Endodermal cell (in vitro differentiated cells): ENCODE results near the gene TLCD1. TPM values are rescaled to one million over a fixed set of nuclear protein-coding genes. Genes with fewer than 3 reads are reported as not detected.

ENCODE experiments used
- DNase-seq: peaks from one replicate; pipeline ENCODE4 v3.0.0-alpha.2; 2017
- H3K27ac ChIP-seq: 2 replicates; pipeline ENCODE4 v1.5.1; 2013; ENCODE audit warnings: mild to moderate bottlenecking, low read depth, low read length, moderate library complexity
- H3K27me3 ChIP-seq: 2 replicates; pipeline ENCODE4 v1.6.1; 2013; ENCODE audit warnings: mild to moderate bottlenecking, low read length, moderate library complexity; ENCODE audit not compliant: insufficient read depth, control insufficient read depth, poor library complexity, severe bottlenecking
- H3K36me3 ChIP-seq: 2 replicates; pipeline ENCODE4 v1.7.0; 2013; ENCODE audit warnings: mild to moderate bottlenecking, low read length, moderate library complexity; ENCODE audit not compliant: control insufficient read depth, insufficient read depth
- H3K4me1 ChIP-seq: one replicate; pipeline ENCODE4 v1.7.0; 2013; ENCODE audit warnings: low read length; ENCODE audit not compliant: control insufficient read depth, insufficient read depth
- H3K4me3 ChIP-seq: 2 replicates; pipeline ENCODE4 v1.5.1; 2013; ENCODE audit warnings: mild to moderate bottlenecking, low read length, moderate library complexity
- H3K9ac ChIP-seq: 2 replicates; pipeline ENCODE4 v1.6.1; 2013; ENCODE audit warnings: mild to moderate bottlenecking, low read length, moderate library complexity; ENCODE audit not compliant: poor library complexity, severe bottlenecking; ENCODE audit errors: extremely low read depth
- H3K9me3 ChIP-seq: 2 replicates; pipeline ENCODE4 v1.6.1; 2013; ENCODE audit warnings: mild to moderate bottlenecking, low read length, moderate library complexity; ENCODE audit not compliant: control insufficient read depth
- H3K27ac Mint-ChIP-seq: 2 replicates; pipeline ENCODE4 v1.8.0; 2020; ENCODE audit warnings: mixed read lengths
- H3K27me3 Mint-ChIP-seq: 2 replicates; pipeline ENCODE4 v1.8.0; 2021; ENCODE audit warnings: mild to moderate bottlenecking, mixed read lengths; ENCODE audit not compliant: insufficient read depth
- H3K36me3 Mint-ChIP-seq: 2 replicates; pipeline ENCODE4 v1.8.0; 2020; ENCODE audit warnings: low read depth, mixed read lengths
- H3K4me1 Mint-ChIP-seq: 2 replicates; pipeline ENCODE4 v1.8.0; 2020; ENCODE audit warnings: mixed read lengths
- H3K4me3 Mint-ChIP-seq: 2 replicates; pipeline ENCODE4 v1.8.0; 2020; ENCODE audit warnings: mild to moderate bottlenecking, moderate library complexity, mixed read lengths
- H3K9me3 Mint-ChIP-seq: 2 replicates; pipeline ENCODE4 v1.8.0; 2020; ENCODE audit warnings: mild to moderate bottlenecking, mixed read lengths
- CTCF ChIP-seq: fragments of 200-600 bp; sonication (generic); conservative IDR thresholded peaks from 2 replicates; pipeline ENCODE4 v1.5.0; 2021; ENCODE audit warnings: antibody characterized with exemption, mild to moderate bottlenecking
- WGBS, 2 experiments: methylation state at CpG; one replicate each; pipeline versions ENCODE4 v1.1.5 to v1.1.7; 2013; ENCODE audit warnings: missing lambda C conversion rate in 2 of 2, mixed read lengths in 1 of 2; ENCODE audit not compliant: insufficient coverage in 1 of 2, insufficient read length in 1 of 2; 5-methylcytosine and 5-hydroxymethylcytosine counted together
- total RNA-seq, 2 donors: library from RNA; stranded (reverse); fragmentation: NEBNext Ultra II Directional in 1 of 2; extraction: Animal tissue kit (Norgen Biotek cat#: 25700) in 1 of 2; gene quantifications; 2 replicates in 1 of 2; 3 replicates in 1 of 2; pipeline ENCODE4 v1.2.1, GENCODE V29; 2021

Gene TLCD1
- total RNA-seq, 2 donors from 2014 or later, result 17.0 to 22.9 TPM

GRCh38 chr17:28750178-28751047 lies 24.4 kb upstream of the TLCD1 start:
- peak; percentile 99 for DNase-seq
- H3K27ac ChIP-seq, result no peak overlapping the region
- H3K9me3 Mint-ChIP-seq, result no peaks in the 10 kb centered on the region

GRCh38 chr17:28749516-28750177 lies 23.6 kb upstream of the TLCD1 start:
- H3K36me3 ChIP-seq, result peaks cover 68% of the 10 kb centered on the region
- peaks cover 49% of the 10 kb centered on the region for H3K36me3 Mint-ChIP-seq
- peaks cover 12% of the 10 kb centered on the region for H3K4me1 ChIP-seq
- H3K4me3 ChIP-seq, result no peak overlapping the region
- no peaks in the 10 kb centered on the region for H3K27me3 Mint-ChIP-seq
- H3K9ac ChIP-seq, result no peak overlapping the region
- no peak overlapping the region for H3K4me3 Mint-ChIP-seq
- peak overlapping the region; percentile 81 for H3K27ac Mint-ChIP-seq
- peaks cover 7% of the 10 kb centered on the region for H3K4me1 Mint-ChIP-seq
- H3K27ac ChIP-seq, result peak overlapping the region; percentile 50
- no peaks in the 10 kb centered on the region for H3K27me3 ChIP-seq
- WGBS, 2 experiments, result 72 to 77% methylated on average over 6 to 11 of the region's 11 CpGs
- no peaks in the 10 kb centered on the region for H3K9me3 ChIP-seq
- no peak for TF ChIP-seq CTCF
- H3K9me3 Mint-ChIP-seq, result no peaks in the 10 kb centered on the region
- peak; percentile 73 for DNase-seq

More at GRCh38 chr17:28750178-28751047, 24.4 kb upstream of the TLCD1 start:
- peak overlapping the region; percentile 82 for H3K27ac Mint-ChIP-seq
- no peak overlapping the region for H3K4me3 Mint-ChIP-seq
- H3K36me3 Mint-ChIP-seq, result peaks cover 49% of the 10 kb centered on the region
- 56 to 60% methylated on average over 16 to 20 of the region's 20 CpGs for WGBS, 2 experiments
- Histone ChIP-seq H3K36me3 (peaks cover 68% of the 10 kb centered on the region), H3K4me1 (peaks cover 12% of the 10 kb centered on the region), H3K4me3 (no peak overlapping the region), H3K27me3 (no peaks in the 10 kb centered on the region), H3K9ac (no peak overlapping the region), H3K9me3 (no peaks in the 10 kb centered on the region)
- TF ChIP-seq CTCF, result peak; percentile 99
- no peaks in the 10 kb centered on the region for H3K27me3 Mint-ChIP-seq
- peaks cover 7% of the 10 kb centered on the region for H3K4me1 Mint-ChIP-seq

GRCh38 chr17:28748852-28749515 lies 23.0 kb upstream of the TLCD1 start:
- H3K9ac ChIP-seq, result no peak overlapping the region
- peak overlapping the region; percentile 81 for H3K27ac Mint-ChIP-seq
- no peak overlapping the region for H3K4me3 Mint-ChIP-seq
- peaks cover 12% of the 10 kb centered on the region for H3K4me1 ChIP-seq
- peaks cover 68% of the 10 kb centered on the region for H3K36me3 ChIP-seq
- H3K4me1 Mint-ChIP-seq, result peaks cover 7% of the 10 kb centered on the region
- no peaks in the 10 kb centered on the region for H3K27me3 ChIP-seq
- no peaks in the 10 kb centered on the region for H3K9me3 ChIP-seq
- 95 to 96% methylated on average over 18 of the region's 18 CpGs for WGBS, 2 experiments
- peak; percentile 65 for DNase-seq
- no peak for TF ChIP-seq CTCF
- no peak overlapping the region for H3K27ac ChIP-seq
- peaks cover 49% of the 10 kb centered on the region for H3K36me3 Mint-ChIP-seq
- no peaks in the 10 kb centered on the region for H3K27me3 Mint-ChIP-seq
- H3K4me3 ChIP-seq, result no peak overlapping the region
- H3K9me3 Mint-ChIP-seq, result no peaks in the 10 kb centered on the region
